ENCODE results near the gene TPD52L1.
"Not testable (repeated sequence)": the region's sequence is repeated elsewhere in the genome, so short reads cannot be mapped to it uniquely, and the experiment has no call there.

TPD52L1 gene

GRCh38 chr6:125142618-125143017, 11.0 kb upstream of the TPD52L1 start:
- DNase-seq (ENCODE audit: low spot score) = no peak

DNA sequence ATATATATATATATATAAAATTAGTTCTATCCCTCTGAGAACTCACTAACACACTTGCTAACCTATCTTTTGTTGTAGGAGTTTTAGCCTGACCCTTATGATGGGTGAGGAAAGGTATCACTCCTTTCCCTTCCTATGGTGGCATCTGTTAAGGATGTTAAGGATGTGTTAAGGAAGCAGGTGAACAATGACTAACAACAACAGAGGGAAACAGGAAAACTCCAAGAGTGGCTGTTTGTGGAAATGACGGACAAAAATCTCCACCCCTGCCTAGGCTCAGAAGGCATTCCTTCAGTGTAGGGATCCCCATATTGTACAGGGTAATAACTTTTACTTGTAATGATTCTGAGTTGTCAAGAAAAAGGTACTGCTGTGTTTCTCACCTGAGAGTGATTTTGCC, 8.8 kb upstream of the TPD52L1 start:
- DNase-seq (ENCODE audit: low spot score) = no peak

- no peak for DNase-seq (ENCODE audit: low spot score)
Observed at GRCh38 chr6:125149256-125150144, 4.1 kb upstream of the TPD52L1 start.

DNA sequence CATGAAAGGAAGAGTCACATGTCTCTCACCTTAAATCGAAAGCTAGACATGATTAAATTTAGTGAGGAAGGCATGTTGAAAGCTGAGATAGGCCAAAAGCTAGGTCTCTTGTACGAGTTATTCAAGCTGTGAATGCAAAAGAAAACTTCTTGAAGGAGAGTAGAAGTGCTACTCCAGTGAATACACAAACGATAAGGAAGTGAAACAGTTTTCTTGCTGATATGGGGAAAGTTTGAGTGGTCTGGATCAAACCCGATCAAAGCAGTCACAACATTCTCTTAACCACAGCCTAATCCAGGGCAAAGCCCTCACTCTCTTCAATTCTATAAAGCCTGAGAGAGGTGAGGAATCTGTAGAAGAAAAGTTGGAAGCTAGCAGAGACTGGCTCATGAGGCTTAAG, 1.9 kb upstream of the TPD52L1 start:
- DNase-seq (ENCODE audit: low spot score) = no peak

DNA sequence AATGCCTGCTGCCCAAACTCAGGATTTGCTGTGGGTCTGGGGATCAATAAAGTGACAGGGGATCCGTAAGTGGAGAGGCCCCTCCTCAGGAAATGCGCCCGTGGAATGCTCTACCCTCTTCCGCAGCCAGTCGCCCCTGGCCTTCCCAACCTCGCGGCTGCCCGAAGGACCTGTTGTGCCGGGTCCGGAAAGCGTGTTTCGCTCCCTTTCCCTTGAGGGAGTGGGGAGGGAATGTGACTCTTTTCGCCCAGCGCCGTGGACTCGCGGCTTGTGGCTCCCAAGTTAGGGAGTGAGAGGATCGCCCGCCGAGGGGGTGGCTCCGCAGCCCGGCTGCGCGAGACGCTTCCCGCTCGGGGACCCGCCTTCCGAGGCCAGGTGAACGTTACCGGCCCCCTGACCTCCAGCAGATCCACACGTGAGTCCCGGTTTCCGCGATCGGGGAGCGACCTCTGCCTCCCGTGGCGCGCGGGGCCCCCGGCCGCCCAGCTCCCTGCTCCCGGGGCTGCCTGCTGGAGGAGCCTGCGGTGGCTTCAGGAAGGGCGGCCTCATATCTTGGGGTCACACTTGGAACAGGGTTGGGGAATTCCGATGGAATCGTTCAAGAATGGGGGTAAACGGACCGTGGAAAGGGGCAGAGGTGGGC, 666 bp downstream of the TPD52L1 start:
- DNase-seq (ENCODE audit: low spot score) = no peak

- DNase-seq (ENCODE audit: low spot score) = no peak
Observed at GRCh38 chr6:125154761-125155135, 1.2 kb downstream of the TPD52L1 start.

DNA sequence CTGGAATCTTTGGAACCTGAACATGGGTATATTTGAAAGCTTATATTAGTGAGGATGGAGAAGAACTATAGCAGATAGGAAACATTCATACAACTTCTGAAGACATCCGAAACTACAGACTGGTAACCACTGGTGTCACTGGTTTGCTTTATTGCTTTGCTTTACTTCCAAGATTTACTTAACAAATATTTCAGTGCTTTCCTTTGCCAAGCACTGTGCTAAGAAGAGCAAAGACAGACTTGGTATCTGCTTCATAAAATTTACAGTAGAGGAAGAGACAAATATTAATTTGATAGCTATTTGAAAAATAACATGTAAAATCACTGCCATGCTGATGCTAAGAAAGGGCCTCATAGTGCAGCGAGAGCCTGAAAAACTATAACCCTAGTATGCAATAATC, 1.8 kb downstream of the TPD52L1 start:
- no peak for DNase-seq (ENCODE audit: low spot score)

DNA sequence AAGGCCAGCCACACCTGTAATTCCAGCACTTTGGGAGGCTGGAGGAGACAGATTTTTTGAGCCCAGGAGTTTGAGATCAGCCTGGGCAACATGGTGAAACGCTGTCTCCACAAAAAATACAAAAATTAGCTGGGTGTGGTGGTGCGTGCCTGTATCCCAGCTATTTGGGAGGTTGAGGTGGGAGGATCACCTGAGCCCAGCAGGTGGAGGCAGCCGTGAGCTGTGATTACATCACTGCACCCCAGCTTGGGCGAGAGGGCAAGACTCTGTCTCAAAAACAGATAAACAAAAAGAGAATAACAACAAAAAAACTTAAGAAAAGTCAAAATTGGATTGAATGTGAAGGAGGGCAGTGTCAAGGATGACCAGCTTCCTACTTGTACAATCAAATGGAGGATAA, 2.9 kb downstream of the TPD52L1 start:
- no peak for DNase-seq (ENCODE audit: low spot score)

DNA sequence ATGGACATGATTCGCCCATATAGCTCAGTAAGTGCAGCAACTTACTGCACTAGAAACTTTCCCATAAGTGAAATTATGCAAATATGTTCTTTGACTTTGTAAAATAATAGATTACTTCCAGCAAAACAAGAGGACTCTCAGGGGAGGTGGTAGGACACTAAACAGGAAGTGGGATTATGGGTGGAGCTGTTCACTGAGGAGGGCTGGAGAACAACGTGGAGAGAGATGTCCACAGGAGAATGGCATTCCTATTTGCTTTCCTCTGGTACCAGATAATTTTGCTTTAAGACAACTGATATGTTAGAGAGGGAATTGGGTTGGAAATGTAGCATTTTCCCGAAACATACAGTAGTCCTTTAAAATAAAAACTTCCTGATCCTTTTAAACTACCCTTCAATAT, 3.7 kb downstream of the TPD52L1 start:
- no peak for DNase-seq (ENCODE audit: low spot score)

DNA sequence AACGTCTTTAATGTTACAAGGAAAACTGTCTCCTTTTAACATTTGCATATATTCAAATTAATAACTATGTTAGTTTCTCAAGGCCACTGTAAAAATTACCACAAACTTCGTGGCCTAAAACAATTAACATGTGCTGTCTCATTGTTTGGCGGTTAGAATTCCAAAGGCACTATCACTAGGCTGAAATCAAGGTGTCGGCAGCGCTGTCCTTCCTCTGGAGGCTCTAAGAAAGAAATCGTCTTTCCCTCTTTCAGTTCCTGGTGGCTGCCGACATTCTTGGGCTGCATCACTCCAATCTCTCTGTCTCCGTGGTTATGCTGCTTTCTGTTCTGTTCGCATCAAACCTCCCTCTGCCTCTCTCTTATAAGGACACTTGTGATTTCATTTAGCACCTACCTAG, 4.2 kb downstream of the TPD52L1 start:
- DNase-seq (ENCODE audit: low spot score) = no peak

DNA sequence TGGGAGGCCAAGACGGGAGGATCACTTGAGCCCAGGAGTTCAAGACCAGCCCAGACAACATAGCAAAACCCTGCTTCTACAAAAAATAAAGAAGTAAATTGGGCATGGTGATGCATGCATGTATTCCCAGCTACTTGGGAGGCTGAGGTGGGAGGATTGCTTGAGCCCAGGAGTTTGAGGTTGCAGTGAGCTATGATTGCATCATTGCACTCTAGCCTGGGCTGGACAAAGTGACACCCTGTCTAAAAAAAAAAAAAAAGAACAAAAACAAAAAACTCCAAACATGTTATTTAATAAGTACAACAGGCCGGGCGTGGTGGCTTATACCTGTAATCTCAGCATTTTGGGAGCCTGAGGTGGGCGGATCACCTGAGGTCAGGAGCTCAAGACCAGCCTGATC, 9.8 kb downstream of the TPD52L1 start:
- not testable (repeated sequence) for DNase-seq (ENCODE audit: low spot score)

GRCh38 chr6:125163811-125164210, 10.2 kb downstream of the TPD52L1 start:
- no peak for DNase-seq (ENCODE audit: low spot score)

- DNase-seq (ENCODE audit: low spot score) = no peak
Observed at GRCh38 chr6:125164696-125165095, 11.1 kb downstream of the TPD52L1 start.

- DNase-seq (ENCODE audit: low spot score) = no peak
Observed at GRCh38 chr6:125165256-125165655, 11.7 kb downstream of the TPD52L1 start.

GRCh38 chr6:125165776-125166175, 12.2 kb downstream of the TPD52L1 start:
- DNase-seq (ENCODE audit: low spot score) = no peak

- DNase-seq (ENCODE audit: low spot score) = no peak
Observed at GRCh38 chr6:125166711-125167110, 13.1 kb downstream of the TPD52L1 start.

DNA sequence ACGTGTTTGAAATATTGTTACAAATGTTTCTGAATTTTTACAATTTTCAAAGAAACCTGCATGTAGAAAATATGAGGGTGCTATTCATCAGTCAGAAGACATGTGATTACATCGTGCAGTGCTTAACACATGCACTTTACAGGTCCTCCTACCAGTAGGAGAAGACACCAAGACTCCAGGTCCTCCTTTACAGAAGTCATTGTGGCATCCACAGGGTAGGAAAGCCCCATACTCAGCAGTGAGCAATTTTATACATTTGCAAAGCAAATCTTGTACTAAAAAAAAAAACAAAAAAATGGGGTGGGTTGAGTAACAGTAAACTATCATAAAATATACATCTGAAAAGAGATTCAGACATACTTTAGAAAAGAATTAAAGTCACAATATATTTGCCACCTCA, 14.0 kb downstream of the TPD52L1 start:
- no peak for DNase-seq (ENCODE audit: low spot score)

- no peak for DNase-seq (ENCODE audit: low spot score)
Observed at GRCh38 chr6:125169058-125169457, 15.5 kb downstream of the TPD52L1 start.

DNA sequence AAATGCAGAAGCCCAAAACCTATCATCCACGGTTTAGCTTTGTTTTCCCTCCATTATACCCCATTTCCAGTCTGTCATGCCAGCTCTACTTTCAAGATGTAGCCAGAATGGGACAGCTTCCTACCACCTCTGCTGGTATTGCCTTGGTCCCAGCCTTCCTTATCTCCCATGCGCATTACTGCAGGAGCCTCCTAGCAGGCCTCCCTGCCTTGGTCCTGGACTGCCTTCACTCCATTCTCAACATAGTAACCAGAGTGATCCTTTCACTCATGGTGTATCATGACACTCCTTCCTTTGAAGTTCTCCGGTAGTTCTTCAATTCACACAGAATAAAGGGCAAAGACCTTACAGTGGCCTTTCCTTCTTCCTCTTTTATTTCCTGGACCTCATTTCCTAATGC, 15.9 kb downstream of the TPD52L1 start:
- DNase-seq (ENCODE audit: low spot score) = no peak

DNA sequence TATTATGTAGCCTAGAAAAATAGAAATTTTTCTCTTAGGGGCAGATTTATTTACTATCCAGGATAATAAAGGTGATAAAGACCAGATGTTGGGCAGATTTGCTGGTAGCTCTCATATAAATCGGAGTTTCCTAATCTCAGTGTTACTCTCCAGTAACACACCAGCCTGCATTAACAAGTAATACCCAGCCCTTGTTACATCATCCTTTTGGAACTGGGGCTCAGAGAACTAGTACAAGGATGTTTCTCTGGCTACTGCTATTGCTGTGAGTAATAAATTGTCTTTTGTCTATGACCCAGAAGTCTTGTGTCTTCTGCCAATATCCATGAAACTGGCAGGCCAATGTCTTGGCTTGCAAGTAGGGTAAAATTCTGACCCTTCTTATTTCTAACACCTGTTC, 16.8 kb downstream of the TPD52L1 start:
- DNase-seq (ENCODE audit: low spot score) = no peak

DNA sequence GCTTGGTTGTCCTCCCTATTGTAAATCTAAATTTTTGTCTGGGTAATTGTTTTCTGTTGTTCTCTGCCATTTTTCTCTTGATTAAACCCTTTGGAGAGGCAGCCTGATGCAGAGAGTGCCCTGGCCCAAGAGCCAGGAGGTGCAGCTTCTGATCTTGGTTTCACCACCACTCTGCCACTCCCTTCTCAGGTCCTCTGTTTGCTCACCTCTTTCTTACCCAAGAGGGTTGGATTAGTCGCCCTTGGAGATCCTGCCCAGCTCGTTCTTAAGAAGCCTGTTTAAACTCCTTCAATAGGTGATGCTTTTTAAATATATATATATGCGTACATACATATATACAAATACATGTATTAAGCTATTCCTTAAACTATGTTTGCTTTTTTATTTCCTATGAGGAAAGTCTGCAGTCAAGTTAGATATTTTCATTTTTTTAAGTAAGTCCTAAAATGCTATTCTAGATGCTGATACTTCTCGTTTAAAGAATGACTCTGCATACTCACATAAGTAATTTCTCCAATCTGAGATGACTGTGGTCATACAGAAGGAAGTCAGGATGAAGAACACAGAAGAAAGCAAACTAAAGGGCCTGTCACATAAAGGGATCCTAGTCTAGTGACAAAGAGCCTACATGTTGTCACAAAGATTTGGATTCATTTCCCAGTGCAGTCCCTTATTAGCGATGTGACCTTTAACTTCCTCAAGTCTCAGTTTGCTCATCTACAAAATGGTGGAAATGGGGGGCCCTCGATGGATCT, 19.9 kb downstream of the TPD52L1 start:
- no peak for DNase-seq (ENCODE audit: low spot score)

GRCh38 chr6:125174626-125175025, 21.1 kb downstream of the TPD52L1 start:
- no peak for DNase-seq (ENCODE audit: low spot score)

DNA sequence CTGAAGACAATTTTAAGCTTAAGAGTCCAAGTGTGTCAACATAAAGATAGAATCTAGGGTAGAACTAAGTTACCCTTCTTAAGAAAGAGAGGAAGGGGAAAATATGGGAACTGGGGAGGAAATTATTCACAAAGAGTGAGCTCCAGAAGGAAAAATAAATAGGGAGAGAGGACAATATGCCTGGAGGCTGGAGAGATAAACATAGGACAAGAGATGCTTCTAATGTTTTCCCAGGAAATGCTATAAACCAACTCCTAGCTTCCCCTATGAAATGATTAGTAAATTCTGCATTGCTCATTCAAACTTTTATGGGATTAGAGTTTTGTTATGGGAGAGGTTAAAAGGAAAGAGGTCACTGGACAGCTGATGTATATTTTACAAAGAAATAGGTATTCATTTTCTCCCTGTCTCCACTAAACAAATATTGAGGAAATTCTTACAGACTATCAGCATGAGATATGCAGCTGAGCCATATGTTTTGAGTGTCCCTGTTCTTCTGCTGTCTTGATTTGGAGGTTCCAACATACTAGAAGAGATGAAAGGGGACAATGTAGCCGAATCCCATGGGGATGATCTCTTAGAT, 22.0 kb downstream of the TPD52L1 start:
- no peak for DNase-seq (ENCODE audit: low spot score)
